Activated CD4-positive, alpha-beta memory T cell treated with anti-CD3 and anti-CD28 coated beads, Interleukin-2, amount 10 ng/mL, durations not matched to agents 7 days and 5 days (primary cell): Measurements from ENCODE around the gene NPIPB6. TPM values are rescaled to one million over a fixed set of nuclear protein-coding genes. Genes with fewer than 3 reads are reported as not detected.
A peak's percentile ranks its signal among the peaks of the same experiment; 100 is the strongest.
"Not testable (repeated sequence)": the region's sequence is repeated elsewhere in the genome, so short reads cannot be mapped to it uniquely, and the experiment has no call there.

Source experiments
- CTCF ChIA-PET: fragments of 350-600 bp; sonication (Branson Sonifier 250); formaldehyde crosslinking; loops from one replicate; lab custom pipeline; 2021; ENCODE audit warnings: antibody characterized with exemption, inconsistent platforms; lab: Charles Lee
- POLR2A ChIA-PET: fragments of 350-600 bp; sonication (Branson Sonifier 250); formaldehyde crosslinking; loops from one replicate; lab custom pipeline; 2021; ENCODE audit warnings: antibody characterized with exemption; lab: Charles Lee
- DNase-seq: peaks from one replicate; pipeline ENCODE4 v3.0.0-alpha.2; 2020
- H3K27ac Mint-ChIP-seq: one replicate; pipeline ENCODE4 v1.8.0; 2021; ENCODE audit warnings: mild to moderate bottlenecking, mixed read lengths
- H3K27me3 Mint-ChIP-seq: one replicate; pipeline ENCODE4 v1.8.0; 2021; ENCODE audit warnings: mixed read lengths
- H3K36me3 Mint-ChIP-seq: one replicate; pipeline ENCODE4 v1.8.0; 2021; ENCODE audit warnings: low read depth, mixed read lengths
- H3K4me1 Mint-ChIP-seq: one replicate; pipeline ENCODE4 v1.8.0; 2021; ENCODE audit warnings: mixed read lengths
- H3K4me3 Mint-ChIP-seq: one replicate; pipeline ENCODE4 v1.8.0; 2021; ENCODE audit warnings: mild to moderate bottlenecking, mixed read lengths
- H3K9me3 Mint-ChIP-seq: one replicate; pipeline ENCODE4 v1.8.0; 2021; ENCODE audit warnings: mixed read lengths
- total RNA-seq, 2 experiments: library from RNA; stranded (reverse); gene quantifications; one replicate each; pipeline ENCODE4 v1.2.3, GENCODE V29; 2021

Gene NPIPB6
- total RNA-seq, 2 experiments from 2014 or later: 0.60 to 1.5 TPM

GRCh38 chr16:28336940-28337710, 26.2 kb downstream of the NPIPB6 start:
- H3K27ac Mint-ChIP-seq, H3K36me3 Mint-ChIP-seq, H3K27me3 Mint-ChIP-seq, H3K4me3 Mint-ChIP-seq, DNase-seq, H3K9me3 Mint-ChIP-seq, CTCF ChIA-PET, POLR2A ChIA-PET, H3K4me1 Mint-ChIP-seq: not testable (repeated sequence)

DNA sequence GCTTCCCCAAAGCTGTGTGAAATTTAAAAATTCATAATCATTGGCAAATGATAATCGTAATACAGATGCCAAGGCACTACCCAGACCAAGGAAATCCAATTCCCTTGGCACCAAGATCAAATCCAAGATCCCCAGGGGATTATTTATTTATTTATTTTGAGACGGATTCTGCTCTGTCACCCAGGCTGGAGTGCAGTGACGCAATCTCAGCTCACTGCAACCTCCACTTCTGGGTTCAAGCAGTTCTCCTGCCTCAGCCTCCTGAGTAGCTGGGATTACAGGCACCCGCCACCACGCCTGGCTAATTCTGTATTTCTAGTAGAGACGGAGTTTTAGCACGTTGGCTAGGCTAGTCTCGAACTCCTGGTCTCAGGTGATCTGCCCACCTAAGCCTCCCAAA, 27.6 kb downstream of the NPIPB6 start:
- H3K27me3 Mint-ChIP-seq, H3K4me1 Mint-ChIP-seq, DNase-seq, H3K4me3 Mint-ChIP-seq, POLR2A ChIA-PET, CTCF ChIA-PET, H3K36me3 Mint-ChIP-seq, H3K27ac Mint-ChIP-seq, H3K9me3 Mint-ChIP-seq: not testable (repeated sequence)

- DNase-seq, POLR2A ChIA-PET, H3K4me3 Mint-ChIP-seq, H3K27me3 Mint-ChIP-seq, H3K27ac Mint-ChIP-seq, H3K9me3 Mint-ChIP-seq, CTCF ChIA-PET, H3K36me3 Mint-ChIP-seq, H3K4me1 Mint-ChIP-seq: not testable (repeated sequence)
These were observed 30.7 kb downstream of the NPIPB6 start for GRCh38 chr16:28332632-28333031.

GRCh38 chr16:28330981-28331380, 32.3 kb downstream of the NPIPB6 start:
- POLR2A ChIA-PET, H3K36me3 Mint-ChIP-seq: not testable (repeated sequence)

GRCh38 chr16:28330232-28330631, 33.1 kb downstream of the NPIPB6 start:
- CTCF ChIA-PET, H3K9me3 Mint-ChIP-seq, H3K4me3 Mint-ChIP-seq, POLR2A ChIA-PET, H3K36me3 Mint-ChIP-seq, DNase-seq, H3K27ac Mint-ChIP-seq, H3K4me1 Mint-ChIP-seq, H3K27me3 Mint-ChIP-seq: not testable (repeated sequence)

More at GRCh38 chr16:28330981-28331380, 32.3 kb downstream of the NPIPB6 start:
- DNase-seq, H3K4me1 Mint-ChIP-seq, CTCF ChIA-PET, H3K27ac Mint-ChIP-seq, H3K9me3 Mint-ChIP-seq, H3K4me3 Mint-ChIP-seq, H3K27me3 Mint-ChIP-seq: not testable (repeated sequence)

GRCh38 chr16:28326881-28327610, 36.3 kb downstream of the NPIPB6 start:
- H3K27me3 Mint-ChIP-seq: no peaks in the 10 kb centered on the region
- DNase-seq: peak; percentile 74
- ChIA-PET CTCF (interaction anchor here (0.7 to 2.1 kb wide), 6 partner anchors 10 to 179 kb away, joined by 3 to 17 read pairs (median 4); partner anchors contain the start of genes CLN3 and IL27), POLR2A (no interaction called here)
- H3K4me1 Mint-ChIP-seq: peaks cover 5% of the 10 kb centered on the region
- no peak overlapping the region for H3K27ac Mint-ChIP-seq
- no peak overlapping the region for H3K4me3 Mint-ChIP-seq
- no peaks in the 10 kb centered on the region for H3K9me3 Mint-ChIP-seq
- no peaks in the 10 kb centered on the region for H3K36me3 Mint-ChIP-seq

DNA sequence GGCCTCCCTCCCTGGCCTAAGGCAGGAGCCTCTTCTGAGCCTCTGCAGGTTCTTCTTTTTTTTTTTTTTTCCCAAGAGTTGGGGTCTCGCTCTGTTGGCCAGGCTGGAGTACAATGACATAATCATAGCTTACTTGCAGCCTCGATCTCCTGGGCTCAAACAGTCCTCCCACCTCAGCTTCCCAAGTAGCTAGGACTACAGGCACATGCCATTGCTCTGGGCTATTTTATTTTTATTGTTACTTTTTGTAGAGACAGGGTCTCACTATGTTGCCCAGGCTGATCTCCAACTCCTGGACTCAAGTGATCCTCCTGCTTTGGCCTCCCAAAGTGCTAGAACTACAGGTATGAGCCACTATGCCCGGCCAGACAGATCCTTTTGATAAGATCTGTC, 38.4 kb downstream of the NPIPB6 start:
- CTCF ChIA-PET: interaction anchor here (0.7 to 1.2 kb wide), 2 partner anchors 50 to 1637 kb away, joined by 3 to 5 read pairs; partner anchors contain the start of gene TMEM219
- H3K9me3 Mint-ChIP-seq: no peaks in the 10 kb centered on the region

GRCh38 chr16:28324235-28324886, 38.9 kb downstream of the NPIPB6 start:
- H3K4me3 Mint-ChIP-seq: no peak overlapping the region
- POLR2A ChIA-PET: no interaction called here
- CTCF ChIA-PET: interaction anchor here (0.7 to 1.2 kb wide), 3 partner anchors 50 to 1637 kb away, joined by 3 to 5 read pairs (median 3); partner anchors contain the start of gene TMEM219
- DNase-seq: no peak
- no peaks in the 10 kb centered on the region for H3K9me3 Mint-ChIP-seq
- no peaks in the 10 kb centered on the region for H3K27me3 Mint-ChIP-seq
- H3K36me3 Mint-ChIP-seq: no peaks in the 10 kb centered on the region
- peaks cover 5% of the 10 kb centered on the region for H3K4me1 Mint-ChIP-seq
- H3K27ac Mint-ChIP-seq: no peak overlapping the region

More for the DNA sequence above, 38.4 kb downstream of the NPIPB6 start:
- Mint-ChIP-seq H3K4me1 (peaks cover 5% of the 10 kb centered on the region), H3K4me3 (no peak overlapping the region), H3K36me3 (no peaks in the 10 kb centered on the region), H3K27ac (no peak overlapping the region), H3K27me3 (no peaks in the 10 kb centered on the region)
- POLR2A ChIA-PET: no interaction called here
- DNase-seq: no peak

GRCh38 chr16:28321700-28322411, 41.5 kb downstream of the NPIPB6 start:
- Mint-ChIP-seq H3K4me1 (peaks cover 4% of the 10 kb centered on the region), H3K4me3 (no peak overlapping the region), H3K27ac (no peak overlapping the region), H3K36me3 (no peaks in the 10 kb centered on the region), H3K27me3 (no peaks in the 10 kb centered on the region), H3K9me3 (no peaks in the 10 kb centered on the region)
- peak; percentile 54 for DNase-seq
- ChIA-PET CTCF (interaction anchor here (0.7 to 7.5 kb wide), 9 partner anchors 9 to 294 kb away, joined by 3 to 170 read pairs (median 4); partner anchors contain the start of gene SBK1), POLR2A (interaction anchor here (0.7 to 1.2 kb wide), 4 partner anchors 12 to 44 kb away, joined by 3 to 5 read pairs (median 4); no protein-coding TSS in a partner anchor)

GRCh38 chr16:28320741-28321140, 42.6 kb downstream of the NPIPB6 start:
- Mint-ChIP-seq H3K36me3 (no peaks in the 10 kb centered on the region), H3K27ac (no peak overlapping the region), H3K9me3 (no peaks in the 10 kb centered on the region), H3K27me3 (no peaks in the 10 kb centered on the region), H3K4me1 (peaks cover 3% of the 10 kb centered on the region), H3K4me3 (no peak overlapping the region)
- CTCF ChIA-PET: interaction anchor here (0.8 to 7.5 kb wide), 3 partner anchors 23 to 229 kb away, joined by 3 to 170 read pairs (median 4); no protein-coding TSS in a partner anchor
- no peak for DNase-seq
- POLR2A ChIA-PET: no interaction called here

GRCh38 chr16:28320023-28320561, 43.2 kb downstream of the NPIPB6 start:
- CTCF ChIA-PET: interaction anchor here (7.5 kb wide), 1 partner anchor 42 kb away, joined by 170 read pairs; no protein-coding TSS in a partner anchor
- H3K27me3 Mint-ChIP-seq: no peaks in the 10 kb centered on the region

GRCh38 chr16:28319476-28320022, 43.8 kb downstream of the NPIPB6 start:
- Mint-ChIP-seq H3K27me3 (no peaks in the 10 kb centered on the region), H3K36me3 (no peaks in the 10 kb centered on the region), H3K27ac (no peak overlapping the region), H3K9me3 (no peaks in the 10 kb centered on the region), H3K4me1 (peaks cover 3% of the 10 kb centered on the region), H3K4me3 (no peak overlapping the region)
- POLR2A ChIA-PET: interaction anchor here (2.0 kb wide), 1 partner anchor 42 kb away, joined by 10 read pairs; no protein-coding TSS in a partner anchor
- CTCF ChIA-PET: interaction anchor here (7.5 kb wide), 1 partner anchor 42 kb away, joined by 170 read pairs; no protein-coding TSS in a partner anchor
- DNase-seq: no peak

More at GRCh38 chr16:28320023-28320561, 43.2 kb downstream of the NPIPB6 start:
- Mint-ChIP-seq H3K27ac (no peak overlapping the region), H3K9me3 (no peaks in the 10 kb centered on the region), H3K4me1 (peaks cover 3% of the 10 kb centered on the region), H3K36me3 (no peaks in the 10 kb centered on the region), H3K4me3 (no peak overlapping the region)
- no peak for DNase-seq
- POLR2A ChIA-PET: no interaction called here
